ENCODE data around the gene ACACB.

ACACB gene

GRCh38 chr12:109241936-109242335, 125.5 kb downstream of the ACACB start:
- H3K27me3 ChIP-seq: no peaks in the 10 kb centered on the region
- no peak for DNase-seq
- no peak for TF ChIP-seq CTCF (IDR thresholded peaks at IDR 0.05; ENCODE audit: low read depth, low read length)
- no peak overlapping the region for H3K4me3 ChIP-seq (ENCODE audit: low read depth, low read length)
- H3K36me3 ChIP-seq: no peaks in the 10 kb centered on the region
- H3K9me3 ChIP-seq: no peaks in the 10 kb centered on the region
- no peaks in the 10 kb centered on the region for H3K4me1 ChIP-seq

- no peak for DNase-seq
- H3K27me3 ChIP-seq: no peaks in the 10 kb centered on the region
- H3K4me3 ChIP-seq (ENCODE audit: low read depth, low read length): no peak overlapping the region
- H3K4me1 ChIP-seq: no peaks in the 10 kb centered on the region
- TF ChIP-seq CTCF (IDR thresholded peaks at IDR 0.05; ENCODE audit: low read depth, low read length): no peak
- no peaks in the 10 kb centered on the region for H3K36me3 ChIP-seq
- no peaks in the 10 kb centered on the region for H3K9me3 ChIP-seq
Observed at GRCh38 chr12:109244073-109244472, 127.7 kb downstream of the ACACB start.

- Histone ChIP-seq H3K4me1 (no peaks in the 10 kb centered on the region), H3K9me3 (no peaks in the 10 kb centered on the region), H3K36me3 (no peaks in the 10 kb centered on the region), H3K4me3 (ENCODE audit: low read depth, low read length) (no peak overlapping the region), H3K27me3 (no peaks in the 10 kb centered on the region)
- no peak for TF ChIP-seq CTCF (IDR thresholded peaks at IDR 0.05; ENCODE audit: low read depth, low read length)
- DNase-seq: no peak
Observed at GRCh38 chr12:109246221-109246620, 129.8 kb downstream of the ACACB start.

GRCh38 chr12:109247831-109248654, 131.7 kb downstream of the ACACB start:
- DNase-seq: no peak
- no peaks in the 10 kb centered on the region for H3K27me3 ChIP-seq
- no peaks in the 10 kb centered on the region for H3K36me3 ChIP-seq
- TF ChIP-seq CTCF (IDR thresholded peaks at IDR 0.05; ENCODE audit: low read depth, low read length): no peak
- H3K4me1 ChIP-seq: no peaks in the 10 kb centered on the region
- H3K9me3 ChIP-seq: no peaks in the 10 kb centered on the region
- no peak overlapping the region for H3K4me3 ChIP-seq (ENCODE audit: low read depth, low read length)

GRCh38 chr12:109250523-109250922, 134.1 kb downstream of the ACACB start:
- no peaks in the 10 kb centered on the region; the same call in 1 of the 2 replicates for H3K9me3 ChIP-seq
- H3K4me1 ChIP-seq: no peaks in the 10 kb centered on the region
- no peaks in the 10 kb centered on the region for H3K36me3 ChIP-seq
- H3K4me3 ChIP-seq (ENCODE audit: low read depth, low read length): no peak overlapping the region
- no peak for DNase-seq
- H3K27me3 ChIP-seq: no peaks in the 10 kb centered on the region
- TF ChIP-seq CTCF (IDR thresholded peaks at IDR 0.05; ENCODE audit: low read depth, low read length): no peak

- Histone ChIP-seq H3K9me3 (no peaks in the 10 kb centered on the region; the same call in 1 of the 2 replicates), H3K27me3 (no peaks in the 10 kb centered on the region), H3K36me3 (no peaks in the 10 kb centered on the region), H3K4me3 (ENCODE audit: low read depth, low read length) (no peak overlapping the region), H3K4me1 (no peaks in the 10 kb centered on the region)
- DNase-seq: no peak
- no peak for TF ChIP-seq CTCF (IDR thresholded peaks at IDR 0.05; ENCODE audit: low read depth, low read length)
Observed at GRCh38 chr12:109252799-109253198, 136.4 kb downstream of the ACACB start.

Measured in BE2C (cell line).